Trophoblast cell (in vitro differentiated cells and primary cell): ENCODE results near the gene KRT73.
A peak's percentile ranks its signal among the peaks of the same experiment; 100 is the strongest.

Source experiments
- DNase-seq, 2 donors: peaks; one replicate each; pipeline ENCODE4 v3.0.0-alpha.2; 2016
- H2AFZ ChIP-seq: 2 replicates; pipeline ENCODE4 v1.6.1; 2013; ENCODE audit warnings: low read length, moderate library complexity, mild to moderate bottlenecking; ENCODE audit not compliant: insufficient read depth, poor library complexity
- H2AK5ac ChIP-seq: 2 replicates; pipeline ENCODE4 v1.6.1; 2013; ENCODE audit warnings: mild to moderate bottlenecking, low read length
- H2BK120ac ChIP-seq: 2 replicates; pipeline ENCODE4 v1.6.1; 2013; ENCODE audit warnings: low read length, mild to moderate bottlenecking, moderate library complexity; ENCODE audit not compliant: insufficient read depth, poor library complexity
- H2BK12ac ChIP-seq: 2 replicates; pipeline ENCODE4 v1.6.1; 2013; ENCODE audit warnings: mild to moderate bottlenecking, low read length, moderate library complexity
- H2BK5ac ChIP-seq: 2 replicates; pipeline ENCODE4 v1.6.1; 2013; ENCODE audit warnings: low read length, low read depth, moderate library complexity, mild to moderate bottlenecking; ENCODE audit not compliant: poor library complexity
- H3K14ac ChIP-seq: 2 replicates; pipeline ENCODE4 v1.6.1; 2013; ENCODE audit warnings: mild to moderate bottlenecking, low read length
- H3K18ac ChIP-seq: 2 replicates; pipeline ENCODE4 v1.6.1; 2013; ENCODE audit warnings: mild to moderate bottlenecking, low read length
- H3K23ac ChIP-seq: 2 replicates; pipeline ENCODE4 v1.6.1; 2013; ENCODE audit warnings: low read length
- H3K27ac ChIP-seq: 2 replicates; pipeline ENCODE4 v1.5.1; 2013; ENCODE audit warnings: low read depth, mild to moderate bottlenecking, inconsistent platforms, low read length, moderate library complexity
- H3K27me3 ChIP-seq: 2 replicates; pipeline ENCODE4 v1.6.1; 2013; ENCODE audit warnings: inconsistent platforms, mild to moderate bottlenecking, low read length, moderate library complexity; ENCODE audit not compliant: insufficient read depth
- H3K36me3 ChIP-seq, 2 experiments: 1 replicate in 1 of 2; 2 replicates in 1 of 2; pipeline ENCODE4 v1.6.1; 2013; ENCODE audit warnings: low read length in 2 of 2, mild to moderate bottlenecking in 2 of 2, moderate library complexity in 1 of 2; ENCODE audit not compliant: insufficient read depth in 2 of 2, control insufficient read depth in 1 of 2
- H3K4ac ChIP-seq: 2 replicates; pipeline ENCODE4 v1.6.1; 2013; ENCODE audit warnings: low read depth, mild to moderate bottlenecking, low read length, moderate library complexity
- H3K4me1 ChIP-seq, 2 experiments: 1 replicate in 1 of 2; 2 replicates in 1 of 2; pipeline ENCODE4 v1.6.1; 2013; ENCODE audit warnings: low read length in 2 of 2, mild to moderate bottlenecking in 2 of 2, moderate library complexity in 1 of 2; ENCODE audit not compliant: insufficient read depth in 2 of 2, control insufficient read depth in 1 of 2
- H3K4me2 ChIP-seq: 2 replicates; pipeline ENCODE4 v1.6.1; 2013; ENCODE audit warnings: inconsistent platforms, mild to moderate bottlenecking, low read length, moderate library complexity
- H3K4me3 ChIP-seq: 2 replicates; pipeline ENCODE4 v1.5.1; 2013; ENCODE audit warnings: mild to moderate bottlenecking, low read depth, low read length, inconsistent platforms
- H3K79me1 ChIP-seq: one replicate; pipeline ENCODE4 v1.6.1; 2013; ENCODE audit warnings: low read length
- H3K79me2 ChIP-seq: 2 replicates; pipeline ENCODE4 v1.6.1; 2013; ENCODE audit warnings: low read length, mild to moderate bottlenecking; ENCODE audit not compliant: control insufficient read depth, insufficient read depth, poor library complexity
- H3K9ac ChIP-seq: 2 replicates; pipeline ENCODE4 v1.6.1; 2013; ENCODE audit warnings: mild to moderate bottlenecking, low read length
- H3K9me3 ChIP-seq: 2 replicates; pipeline ENCODE4 v1.6.1; 2013; ENCODE audit warnings: low read depth, mild to moderate bottlenecking, control low read depth, inconsistent platforms, low read length; ENCODE audit not compliant: insufficient read depth
- H4K12ac ChIP-seq: 2 replicates; pipeline ENCODE4 v1.6.1; 2013; ENCODE audit warnings: low read depth, mild to moderate bottlenecking, low read length, moderate library complexity
- H4K8ac ChIP-seq: 2 replicates; pipeline ENCODE4 v1.6.1; 2013; ENCODE audit warnings: low read depth, mild to moderate bottlenecking, low read length, moderate library complexity
- H4K91ac ChIP-seq: one replicate; pipeline ENCODE4 v1.6.1; 2013; ENCODE audit warnings: low read depth, mild to moderate bottlenecking, low read length, moderate library complexity
- WGBS: extraction: QIAGEN DNeasy Blood & Tissue Kit; methylation state at CpG from one replicate; pipeline ENCODE4 v1.1.7; 2013; ENCODE audit warnings: missing lambda C conversion rate; ENCODE audit not compliant: insufficient read length, insufficient coverage; ENCODE audit errors: extremely low coverage; 5-methylcytosine and 5-hydroxymethylcytosine counted together

Gene KRT73

GRCh38 chr12:52636592-52637258, 18.4 kb upstream of the KRT73 start:
- Histone ChIP-seq H2BK120ac (no peak overlapping the region), H2AFZ (no peak overlapping the region), H3K4me2 (no peak overlapping the region), H2AK5ac (no peak overlapping the region), H3K14ac (no peak overlapping the region), H3K23ac (no peak overlapping the region), H3K9ac (no peak overlapping the region), H3K79me2 (no peaks in the 10 kb centered on the region), H3K27ac (no peak overlapping the region), H2BK5ac (no peak overlapping the region), H4K91ac (no peak overlapping the region), H3K79me1 (no peaks in the 10 kb centered on the region), H3K4me3 (no peak overlapping the region), H3K18ac (no peak overlapping the region), H2BK12ac (no peak overlapping the region), H3K4ac (no peak overlapping the region), H3K4me1 (no peaks in the 10 kb centered on the region), H4K12ac (no peak overlapping the region), H3K9me3 (peaks cover 2% of the 10 kb centered on the region), H3K36me3 (no peaks in the 10 kb centered on the region), H3K27me3 (no peaks in the 10 kb centered on the region), H4K8ac (no peak overlapping the region)
- no peak for DNase-seq
- no CpG with 5 or more reads among the region's 5 CpGs for WGBS

GRCh38 chr12:52636189-52636588, 17.8 kb upstream of the KRT73 start:
- H2BK5ac ChIP-seq: no peak overlapping the region
- no peak overlapping the region for H3K4me3 ChIP-seq
- H3K4ac ChIP-seq: no peak overlapping the region
- H4K12ac ChIP-seq: no peak overlapping the region
- H3K36me3 ChIP-seq: no peaks in the 10 kb centered on the region
- no peak overlapping the region for H3K18ac ChIP-seq
- H3K9me3 ChIP-seq: peaks cover 2% of the 10 kb centered on the region
- H4K8ac ChIP-seq: no peak overlapping the region
- no peak overlapping the region for H3K4me2 ChIP-seq
- H2BK12ac ChIP-seq: no peak overlapping the region
- H3K4me1 ChIP-seq: no peaks in the 10 kb centered on the region
- no peak overlapping the region for H2BK120ac ChIP-seq
- no peak overlapping the region for H2AK5ac ChIP-seq
- H2AFZ ChIP-seq: no peak overlapping the region
- no peak overlapping the region for H4K91ac ChIP-seq
- H3K9ac ChIP-seq: no peak overlapping the region
- no peaks in the 10 kb centered on the region for H3K27me3 ChIP-seq
- no peak overlapping the region for H3K23ac ChIP-seq
- WGBS: no CpG with 5 or more reads among the region's 6 CpGs
- H3K79me2 ChIP-seq: no peaks in the 10 kb centered on the region
- no peak overlapping the region for H3K14ac ChIP-seq
- no peaks in the 10 kb centered on the region for H3K79me1 ChIP-seq
- no peak overlapping the region for H3K27ac ChIP-seq
- DNase-seq: no peak

GRCh38 chr12:52634266-52635056, 16.1 kb upstream of the KRT73 start:
- Histone ChIP-seq H3K23ac (no peak overlapping the region), H2AFZ (no peak overlapping the region), H2AK5ac (no peak overlapping the region), H2BK5ac (no peak overlapping the region), H3K18ac (no peak overlapping the region), H3K36me3 (no peaks in the 10 kb centered on the region), H3K4me1 (no peaks in the 10 kb centered on the region), H3K14ac (no peak overlapping the region), H3K4me2 (no peak overlapping the region), H2BK120ac (no peak overlapping the region), H3K9ac (no peak overlapping the region), H3K79me2 (no peaks in the 10 kb centered on the region), H3K4me3 (peak overlapping the region; percentile 45), H4K8ac (no peak overlapping the region), H3K79me1 (no peaks in the 10 kb centered on the region), H2BK12ac (no peak overlapping the region), H3K9me3 (peaks cover 2% of the 10 kb centered on the region), H3K4ac (no peak overlapping the region), H3K27ac (no peak overlapping the region), H4K12ac (no peak overlapping the region), H4K91ac (no peak overlapping the region), H3K27me3 (no peaks in the 10 kb centered on the region)
- DNase-seq: no peak
- no CpG with 5 or more reads among the region's 7 CpGs for WGBS

- H3K4me1 ChIP-seq: no peaks in the 10 kb centered on the region
- no peak for DNase-seq
- no peak overlapping the region for H3K27ac ChIP-seq
- H2AK5ac ChIP-seq: no peak overlapping the region
- H3K36me3 ChIP-seq: no peaks in the 10 kb centered on the region
- H2AFZ ChIP-seq: no peak overlapping the region
- H2BK120ac ChIP-seq: no peak overlapping the region
- H2BK5ac ChIP-seq: no peak overlapping the region
- no peak overlapping the region for H3K9ac ChIP-seq
- no peaks in the 10 kb centered on the region for H3K79me1 ChIP-seq
- peaks cover 2% of the 10 kb centered on the region for H3K9me3 ChIP-seq
- H2BK12ac ChIP-seq: no peak overlapping the region
- H3K18ac ChIP-seq: no peak overlapping the region
- H3K27me3 ChIP-seq: no peaks in the 10 kb centered on the region
- no peak overlapping the region for H4K12ac ChIP-seq
- no peak overlapping the region for H3K4me2 ChIP-seq
- H4K91ac ChIP-seq: no peak overlapping the region
- no peak overlapping the region for H4K8ac ChIP-seq
- no peaks in the 10 kb centered on the region for H3K79me2 ChIP-seq
- H3K14ac ChIP-seq: no peak overlapping the region
- no CpG with 5 or more reads among the region's 4 CpGs for WGBS
- no peak overlapping the region for H3K4ac ChIP-seq
- no peak overlapping the region for H3K23ac ChIP-seq
- no peak overlapping the region for H3K4me3 ChIP-seq
These were observed 15.0 kb upstream of the KRT73 start for GRCh38 chr12:52633383-52633782.
